ENCODE data around the gene ITGB6.
"Not testable (repeated sequence)": the region's sequence is repeated elsewhere in the genome, so short reads cannot be mapped to it uniquely, and the experiment has no call there.

The ITGB6 gene

GRCh38 chr2:160157861-160158829, 41.9 kb downstream of the ITGB6 start:
- peak; percentile 85 for DNase-seq (ENCODE audit: low read depth)
- H3K4me3 ChIP-seq (replicated peaks; ENCODE audit: low read depth, low read length): no peak overlapping the region
- no peak for TF ChIP-seq CTCF (IDR thresholded peaks at IDR 0.05; ENCODE audit: low read length, missing control alignments)

- no peak overlapping the region for H3K4me3 ChIP-seq (replicated peaks; ENCODE audit: low read depth, low read length)
- no peak for TF ChIP-seq CTCF (IDR thresholded peaks at IDR 0.05; ENCODE audit: low read length, missing control alignments)
- peak; percentile 83 for DNase-seq (ENCODE audit: low read depth)
Measured at GRCh38 chr2:160156665-160157064, 43.4 kb downstream of the ITGB6 start.

GRCh38 chr2:160156100-160156499, 44.0 kb downstream of the ITGB6 start:
- H3K4me3 ChIP-seq (replicated peaks; ENCODE audit: low read depth, low read length): no peak overlapping the region
- no peak for TF ChIP-seq CTCF (IDR thresholded peaks at IDR 0.05; ENCODE audit: low read length, missing control alignments)
- DNase-seq (ENCODE audit: low read depth): no peak

- H3K4me3 ChIP-seq (replicated peaks; ENCODE audit: low read depth, low read length); DNase-seq (ENCODE audit: low read depth): not testable (repeated sequence)
Measured at GRCh38 chr2:160148419-160148818, 51.7 kb downstream of the ITGB6 start.

- DNase-seq (ENCODE audit: low read depth): no peak
- no peak overlapping the region for H3K4me3 ChIP-seq (replicated peaks; ENCODE audit: low read depth, low read length)
- no peak for TF ChIP-seq CTCF (IDR thresholded peaks at IDR 0.05; ENCODE audit: low read length, missing control alignments)
Measured at GRCh38 chr2:160145471-160145870, 54.6 kb downstream of the ITGB6 start.

GRCh38 chr2:160144280-160144990, 55.6 kb downstream of the ITGB6 start:
- no peak overlapping the region for H3K4me3 ChIP-seq (replicated peaks; ENCODE audit: low read depth, low read length)
- no peak for TF ChIP-seq CTCF (IDR thresholded peaks at IDR 0.05; ENCODE audit: low read length, missing control alignments)
- DNase-seq (ENCODE audit: low read depth): no peak

GRCh38 chr2:160142472-160142871, 57.6 kb downstream of the ITGB6 start:
- H3K4me3 ChIP-seq (replicated peaks; ENCODE audit: low read depth, low read length): no peak overlapping the region
- no peak for TF ChIP-seq CTCF (IDR thresholded peaks at IDR 0.05; ENCODE audit: low read length, missing control alignments)
- no peak for DNase-seq (ENCODE audit: low read depth)

All from fibroblast of pulmonary artery (primary cell).